ENCODE results near the gene GPRIN3. TPM values are rescaled to one million over a fixed set of nuclear protein-coding genes. Genes with fewer than 3 reads are reported as not detected.
A peak's percentile ranks its signal among the peaks of the same experiment; 100 is the strongest.

GPRIN3 gene
- total and polyA plus RNA-seq, 5 donors from 2014 or later: 11.7 to 78.9 (median 12.9) TPM

- peak; percentile 55 to 62 for ATAC-seq (ENCODE audit: low read depth in 2 of 2)
- Mint-ChIP-seq H3K27ac (peak overlapping the region; percentile 64 to 74 (median 68)), H3K36me3 (peaks cover 19% of the 10 kb centered on the region), H3K27me3 (no peaks in the 10 kb centered on the region), H3K4me1 (peaks cover 40 to 63% (median 52%) of the 10 kb centered on the region in 4 donors), H3K9me3 (no peaks in the 10 kb centered on the region), H3K4me3 (peak overlapping the region in 1 of 4 donors; percentile 53)
- peaks cover 20% of the 10 kb centered on the region for H3K36me3 ChIP-seq (ENCODE audit: control insufficient read depth, insufficient read depth, low read length)
- H3K4me3 ChIP-seq (ENCODE audit: low read depth, low read length): peak overlapping the region; percentile 18
- H3K27ac ChIP-seq (ENCODE audit: insufficient read depth, low read length, poor library complexity, severe bottlenecking): peak overlapping the region; percentile 60
- peaks cover 21% of the 10 kb centered on the region for H3K4me1 ChIP-seq (ENCODE audit: control insufficient read depth, insufficient read depth, low read length, poor library complexity, severe bottlenecking)
- no peaks in the 10 kb centered on the region for H3K27me3 ChIP-seq (ENCODE audit: control insufficient read depth, insufficient read depth, low read length)
- peak in 2 of 3 donors; percentile 11 to 39 for DNase-seq
- H3K9me3 ChIP-seq (ENCODE audit: control insufficient read depth in 2 of 2, low read length in 2 of 2): no peaks in the 10 kb centered on the region
Measured at GRCh38 chr4:89242864-89243732, 64.5 kb downstream of the GPRIN3 start.

GRCh38 chr4:89242216-89242615 lies 65.4 kb downstream of the GPRIN3 start:
- Histone ChIP-seq H3K4me3 (ENCODE audit: low read depth, low read length) (no peak overlapping the region), H3K36me3 (ENCODE audit: control insufficient read depth, insufficient read depth, low read length) (peaks cover 12% of the 10 kb centered on the region), H3K27ac (ENCODE audit: insufficient read depth, low read length, poor library complexity, severe bottlenecking) (no peak overlapping the region), H3K4me1 (ENCODE audit: control insufficient read depth, insufficient read depth, low read length, poor library complexity, severe bottlenecking) (peaks cover 21% of the 10 kb centered on the region), H3K9me3 (ENCODE audit: control insufficient read depth in 2 of 2, low read length in 2 of 2) (no peaks in the 10 kb centered on the region), H3K27me3 (ENCODE audit: control insufficient read depth, insufficient read depth, low read length) (no peaks in the 10 kb centered on the region)
- H3K9me3 Mint-ChIP-seq: no peaks in the 10 kb centered on the region
- DNase-seq (no peak), ATAC-seq (ENCODE audit: low read depth in 2 of 2) (no peak)
- no peaks in the 10 kb centered on the region for H3K27me3 Mint-ChIP-seq
- peak overlapping the region in 2 of 3 donors; percentile 68 to 69 for H3K27ac Mint-ChIP-seq
- no peak overlapping the region for H3K4me3 Mint-ChIP-seq
- peaks cover 10% of the 10 kb centered on the region for H3K36me3 Mint-ChIP-seq
- H3K4me1 Mint-ChIP-seq: peaks cover 33 to 54% (median 49%) of the 10 kb centered on the region in 4 donors

GRCh38 chr4:89230271-89230670 lies 77.3 kb downstream of the GPRIN3 start:
- Histone ChIP-seq H3K27me3 (ENCODE audit: control insufficient read depth, insufficient read depth, low read length) (no peaks in the 10 kb centered on the region), H3K36me3 (ENCODE audit: control insufficient read depth, insufficient read depth, low read length) (no peaks in the 10 kb centered on the region), H3K27ac (ENCODE audit: insufficient read depth, low read length, poor library complexity, severe bottlenecking) (no peak overlapping the region), H3K4me1 (ENCODE audit: control insufficient read depth, insufficient read depth, low read length, poor library complexity, severe bottlenecking) (peaks cover 3% of the 10 kb centered on the region), H3K4me3 (ENCODE audit: low read depth, low read length) (no peak overlapping the region), H3K9me3 (ENCODE audit: control insufficient read depth in 2 of 2, low read length in 2 of 2) (no peaks in the 10 kb centered on the region)
- peaks cover 0 to 2% (median 0%) of the 10 kb centered on the region in 7 donors for H3K9me3 Mint-ChIP-seq
- no peaks in the 10 kb centered on the region for H3K27me3 Mint-ChIP-seq
- no peak for DNase-seq
- no peak overlapping the region for H3K4me3 Mint-ChIP-seq
- peaks cover 0 to 5% (median 3%) of the 10 kb centered on the region in 4 donors for H3K4me1 Mint-ChIP-seq
- no peak overlapping the region for H3K27ac Mint-ChIP-seq
- no peaks in the 10 kb centered on the region for H3K36me3 Mint-ChIP-seq
- ATAC-seq (ENCODE audit: low read depth in 2 of 2): no peak

DNA sequence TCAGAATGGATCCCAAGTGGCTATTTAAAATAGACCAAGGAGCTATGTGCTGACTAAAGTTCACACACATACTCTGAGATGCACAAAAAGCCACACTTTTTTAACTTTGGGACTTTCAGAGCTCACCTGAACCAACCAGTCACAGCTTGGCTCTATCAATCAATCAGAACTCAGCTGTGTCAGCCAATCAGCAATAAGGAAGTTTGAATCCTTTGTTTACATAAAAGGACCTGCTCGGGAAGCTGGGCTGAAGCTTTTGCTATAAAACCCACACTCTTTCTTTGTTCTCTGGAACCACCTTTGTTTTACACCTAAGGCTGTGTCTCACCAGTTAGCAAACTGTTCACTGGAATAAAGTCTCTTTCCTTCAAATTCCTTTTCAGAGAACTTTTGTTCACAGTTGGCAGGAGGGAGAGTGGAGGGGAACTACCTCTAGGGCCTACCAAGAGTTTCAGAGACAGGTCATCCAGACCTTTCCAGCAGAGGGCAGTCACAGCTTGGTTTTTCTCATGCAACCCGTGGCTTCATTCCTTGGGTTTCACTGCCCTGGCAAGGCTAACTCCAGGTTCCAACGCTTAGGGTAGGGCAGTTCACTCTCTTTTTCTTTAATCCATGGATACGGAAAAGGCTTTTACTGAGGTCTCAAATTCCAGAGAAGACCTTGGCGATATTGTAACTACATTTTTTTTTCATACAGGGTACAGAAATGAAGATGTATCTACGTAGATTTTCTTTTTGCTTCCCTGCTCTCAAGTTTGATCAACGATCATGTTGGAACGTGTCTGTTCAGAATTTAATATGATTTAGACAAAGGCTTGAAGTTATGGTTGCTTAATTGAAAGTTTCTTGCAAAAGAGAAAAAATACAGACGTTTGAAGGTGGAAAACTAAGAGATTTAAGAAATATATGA lies 80.7 kb downstream of the GPRIN3 start:
- no peaks in the 10 kb centered on the region for H3K27me3 Mint-ChIP-seq
- Histone ChIP-seq H3K9me3 (ENCODE audit: control insufficient read depth in 2 of 2, low read length in 2 of 2) (no peaks in the 10 kb centered on the region), H3K36me3 (ENCODE audit: control insufficient read depth, insufficient read depth, low read length) (no peaks in the 10 kb centered on the region), H3K4me3 (ENCODE audit: low read depth, low read length) (peak overlapping the region; percentile 10), H3K4me1 (ENCODE audit: control insufficient read depth, insufficient read depth, low read length, poor library complexity, severe bottlenecking) (peaks cover 3% of the 10 kb centered on the region), H3K27ac (ENCODE audit: insufficient read depth, low read length, poor library complexity, severe bottlenecking) (no peak overlapping the region), H3K27me3 (ENCODE audit: control insufficient read depth, insufficient read depth, low read length) (no peaks in the 10 kb centered on the region)
- no peaks in the 10 kb centered on the region for H3K9me3 Mint-ChIP-seq
- DNase-seq (peak; percentile 59 to 80 (median 74)), ATAC-seq (ENCODE audit: low read depth in 2 of 2) (peak; percentile 80 to 83)
- H3K27ac Mint-ChIP-seq: peak overlapping the region in 1 of 3 donors; percentile 55
- H3K4me3 Mint-ChIP-seq: peak overlapping the region in 2 of 4 donors; percentile 49
- H3K36me3 Mint-ChIP-seq: no peaks in the 10 kb centered on the region
- peaks cover 0 to 6% (median 5%) of the 10 kb centered on the region in 4 donors for H3K4me1 Mint-ChIP-seq

DNA sequence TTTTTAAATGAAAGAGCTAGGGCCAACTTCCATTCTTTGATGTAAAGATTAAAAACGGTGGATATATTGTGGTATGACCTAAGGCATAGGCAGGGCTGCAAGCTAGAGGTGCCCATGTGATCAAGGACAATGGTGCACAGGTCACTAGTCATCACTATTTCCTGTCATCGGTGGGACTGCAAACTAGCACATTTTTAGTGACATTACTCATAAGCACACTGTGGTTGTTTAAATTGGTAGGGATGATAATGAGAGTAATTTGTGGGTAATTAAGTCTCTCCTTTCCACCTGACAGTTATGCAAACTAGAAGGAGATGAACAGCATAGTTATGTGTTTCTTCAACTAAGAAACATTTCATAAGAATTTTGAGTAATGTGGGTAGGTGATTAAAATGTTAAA lies 85.4 kb downstream of the GPRIN3 start:
- peak in 1 of 3 donors; percentile 51 for DNase-seq
- Histone ChIP-seq H3K9me3 (ENCODE audit: control insufficient read depth in 2 of 2, low read length in 2 of 2) (no peaks in the 10 kb centered on the region), H3K27ac (ENCODE audit: insufficient read depth, low read length, poor library complexity, severe bottlenecking) (no peak overlapping the region), H3K4me1 (ENCODE audit: control insufficient read depth, insufficient read depth, low read length, poor library complexity, severe bottlenecking) (peaks cover 3% of the 10 kb centered on the region), H3K27me3 (ENCODE audit: control insufficient read depth, insufficient read depth, low read length) (no peaks in the 10 kb centered on the region), H3K36me3 (ENCODE audit: control insufficient read depth, insufficient read depth, low read length) (no peaks in the 10 kb centered on the region), H3K4me3 (ENCODE audit: low read depth, low read length) (no peak overlapping the region)
- peaks cover 0 to 1% (median 0%) of the 10 kb centered on the region in 7 donors for H3K9me3 Mint-ChIP-seq
- no peak overlapping the region for H3K27ac Mint-ChIP-seq
- H3K27me3 Mint-ChIP-seq: peaks cover 6% of the 10 kb centered on the region
- ATAC-seq (ENCODE audit: low read depth in 2 of 2): peak; percentile 44 to 51
- peaks cover 0 to 7% (median 6%) of the 10 kb centered on the region in 4 donors for H3K4me1 Mint-ChIP-seq
- no peak overlapping the region for H3K4me3 Mint-ChIP-seq
- no peaks in the 10 kb centered on the region for H3K36me3 Mint-ChIP-seq

DNA sequence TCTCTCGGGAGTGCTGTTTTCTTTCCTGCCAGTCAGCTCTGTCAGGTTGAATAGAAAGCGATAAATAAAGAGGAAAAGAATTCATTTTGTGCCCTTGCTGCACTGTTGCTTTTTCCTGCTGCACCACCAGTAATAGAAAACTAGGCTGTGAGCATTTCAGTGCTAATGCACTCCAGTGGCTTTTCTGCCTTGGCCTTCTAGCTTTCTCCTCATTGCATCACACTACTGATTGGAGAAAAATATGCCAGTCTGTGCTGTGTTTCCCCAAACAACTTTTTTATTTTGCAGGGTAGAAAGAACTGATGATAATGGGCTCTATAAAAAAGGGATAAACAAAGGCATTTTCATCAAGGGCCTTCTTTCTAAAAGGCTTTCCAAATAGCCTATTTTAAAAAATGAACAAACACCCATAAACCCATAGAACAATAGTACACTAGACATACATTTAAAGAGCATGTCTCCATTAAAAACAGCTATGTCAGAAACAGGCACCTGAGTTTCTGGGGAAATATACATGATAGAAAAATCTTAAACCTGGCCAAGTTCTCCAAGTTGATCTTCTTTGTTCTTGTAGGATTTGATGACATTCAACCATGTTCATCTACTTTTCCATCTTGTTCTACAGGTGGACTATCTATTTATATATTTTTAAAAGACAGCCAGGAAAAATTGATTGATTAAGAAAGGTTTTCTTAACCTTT lies 86.3 kb downstream of the GPRIN3 start:
- Histone ChIP-seq H3K9me3 (ENCODE audit: control insufficient read depth in 2 of 2, low read length in 2 of 2) (no peaks in the 10 kb centered on the region), H3K4me1 (ENCODE audit: control insufficient read depth, insufficient read depth, low read length, poor library complexity, severe bottlenecking) (no peaks in the 10 kb centered on the region), H3K4me3 (ENCODE audit: low read depth, low read length) (no peak overlapping the region), H3K27ac (ENCODE audit: insufficient read depth, low read length, poor library complexity, severe bottlenecking) (no peak overlapping the region), H3K36me3 (ENCODE audit: control insufficient read depth, insufficient read depth, low read length) (no peaks in the 10 kb centered on the region), H3K27me3 (ENCODE audit: control insufficient read depth, insufficient read depth, low read length) (no peaks in the 10 kb centered on the region)
- Mint-ChIP-seq H3K27me3 (peaks cover 6% of the 10 kb centered on the region), H3K27ac (no peak overlapping the region), H3K36me3 (no peaks in the 10 kb centered on the region), H3K9me3 (peaks cover 0 to 1% (median 0%) of the 10 kb centered on the region in 7 donors), H3K4me1 (peaks cover 0 to 5% (median 4%) of the 10 kb centered on the region in 4 donors), H3K4me3 (no peak overlapping the region)
- ATAC-seq (ENCODE audit: low read depth in 2 of 2): no peak
- DNase-seq: no peak

DNA sequence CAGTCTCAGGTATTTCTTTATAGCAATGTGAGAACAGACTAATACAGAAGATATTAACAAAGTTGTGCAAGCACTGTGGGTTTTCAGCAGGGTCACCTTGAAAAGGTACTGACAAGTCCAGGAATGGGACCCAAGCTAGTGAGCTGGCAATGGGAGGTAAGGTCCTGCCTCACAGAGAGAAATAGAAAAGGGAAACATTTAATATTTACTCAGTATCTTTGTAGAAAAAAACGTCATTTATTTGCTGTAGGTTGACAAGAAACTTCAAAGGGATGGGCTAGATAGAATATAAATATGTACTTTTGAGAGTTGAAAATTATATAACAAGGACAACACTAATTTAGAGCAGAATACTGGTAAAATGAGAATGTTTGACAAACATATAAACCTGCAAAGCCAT lies 89.0 kb downstream of the GPRIN3 start:
- no peak for DNase-seq
- no peaks in the 10 kb centered on the region for H3K9me3 ChIP-seq (ENCODE audit: control insufficient read depth in 2 of 2, low read length in 2 of 2)
- ATAC-seq (ENCODE audit: low read depth in 2 of 2): no peak
- no peak overlapping the region for H3K27ac Mint-ChIP-seq
- peaks cover 0 to 3% (median 0%) of the 10 kb centered on the region in 7 donors for H3K9me3 Mint-ChIP-seq
- H3K36me3 Mint-ChIP-seq: no peaks in the 10 kb centered on the region
- H3K4me3 Mint-ChIP-seq: no peak overlapping the region
- no peaks in the 10 kb centered on the region for H3K27me3 ChIP-seq (ENCODE audit: control insufficient read depth, insufficient read depth, low read length)
- H3K27ac ChIP-seq (ENCODE audit: insufficient read depth, low read length, poor library complexity, severe bottlenecking): no peak overlapping the region
- H3K4me1 Mint-ChIP-seq: peaks cover 0 to 4% (median 1%) of the 10 kb centered on the region in 4 donors
- H3K36me3 ChIP-seq (ENCODE audit: control insufficient read depth, insufficient read depth, low read length): no peaks in the 10 kb centered on the region
- H3K27me3 Mint-ChIP-seq: peaks cover 24% of the 10 kb centered on the region
- H3K4me1 ChIP-seq (ENCODE audit: control insufficient read depth, insufficient read depth, low read length, poor library complexity, severe bottlenecking): no peaks in the 10 kb centered on the region
- no peak overlapping the region for H3K4me3 ChIP-seq (ENCODE audit: low read depth, low read length)
